Karpas-422 (cell line): ENCODE measurements around the gene GPR176. TPM values are rescaled to one million over a fixed set of nuclear protein-coding genes. Genes with fewer than 3 reads are reported as not detected.
"Not testable (repeated sequence)": the region's sequence is repeated elsewhere in the genome, so short reads cannot be mapped to it uniquely, and the experiment has no call there.

ENCODE experiments used
- DNase-seq: peaks from one replicate; pipeline ENCODE4 v3.0.0-alpha.2; 2015
- H2AFZ ChIP-seq: fragments of 200-600 bp; sonication (generic); 2 replicates; pipeline ENCODE4 v1.6.1; 2014; ENCODE audit warnings: antibody characterized with exemption, low read length, mixed read lengths
- H3K27ac ChIP-seq: fragments of 200-600 bp; sonication (generic); 2 replicates; pipeline ENCODE4 v1.5.1; 2014; ENCODE audit warnings: mild to moderate bottlenecking, low read length, moderate library complexity
- H3K27me3 ChIP-seq: fragments of 200-600 bp; sonication (generic); 2 replicates; pipeline ENCODE4 v1.6.1; 2014; ENCODE audit warnings: low read length, mixed read lengths
- H3K36me3 ChIP-seq: fragments of 200-600 bp; sonication (generic); 2 replicates; pipeline ENCODE4 v1.6.1; 2014; ENCODE audit warnings: low read length, mixed read lengths; ENCODE audit not compliant: insufficient read depth
- H3K4me1 ChIP-seq: fragments of 200-600 bp; sonication (generic); 2 replicates; pipeline ENCODE4 v1.6.1; 2014; ENCODE audit warnings: mild to moderate bottlenecking, low read length, mixed read lengths
- H3K4me2 ChIP-seq: fragments of 200-600 bp; sonication (generic); 2 replicates; pipeline ENCODE4 v1.6.1; 2014; ENCODE audit warnings: low read length, low read depth, mild to moderate bottlenecking; ENCODE audit not compliant: poor library complexity, severe bottlenecking
- H3K4me3 ChIP-seq: fragments of 200-600 bp; sonication (generic); 2 replicates; pipeline ENCODE4 v1.5.1; 2014; ENCODE audit warnings: mild to moderate bottlenecking, antibody characterized with exemption, low read length, mixed read lengths
- H3K79me2 ChIP-seq: fragments of 200-600 bp; sonication (generic); 2 replicates; pipeline ENCODE4 v1.6.1; 2014; ENCODE audit warnings: mild to moderate bottlenecking, low read length, mixed read lengths
- H3K9ac ChIP-seq: fragments of 200-600 bp; sonication (generic); 2 replicates; pipeline ENCODE4 v1.6.0; 2014; ENCODE audit warnings: low read length
- H3K9me2 ChIP-seq: fragments of 200-600 bp; sonication (generic), shearing (Covaris generic); replicated peaks from 2 replicates; pipeline ENCODE4 v1.6.0; 2014; ENCODE audit warnings: mild to moderate bottlenecking, low read length, moderate library complexity; ENCODE audit not compliant: insufficient read depth
- H3K9me3 ChIP-seq: fragments of 300-700, 200-600 bp; sonication (generic); 2 replicates; pipeline ENCODE4 v1.6.1; 2014; ENCODE audit warnings: low read length, mixed read lengths
- H4K20me1 ChIP-seq: fragments of 200-600 bp; sonication (generic); 2 replicates; pipeline ENCODE4 v1.6.1; 2014; ENCODE audit warnings: mild to moderate bottlenecking, antibody characterized with exemption, low read length, low read depth; ENCODE audit not compliant: insufficient read depth
- total RNA-seq: library from RNA; depleted of rRNA; stranded (reverse); fragments of >200 nt; shearing (Covaris generic); gene quantifications from 2 replicates; pipeline ENCODE4 v1.2.3, GENCODE V29; 2014; ENCODE audit warnings: low replicate concordance

Gene GPR176
- total RNA-seq, 1 experiment from 2014 or later, result not detected

GRCh38 chr15:39896101-39896500 is 24.0 kb downstream of the GPR176 start:
- Histone ChIP-seq H3K79me2 (no peaks in the 10 kb centered on the region), H3K9me3 (no peaks in the 10 kb centered on the region)

GRCh38 chr15:39893051-39893450 is 27.0 kb downstream of the GPR176 start:
- H3K79me2 ChIP-seq, H3K4me1 ChIP-seq, H3K9ac ChIP-seq, H3K9me2 ChIP-seq, DNase-seq, H3K27ac ChIP-seq, H3K9me3 ChIP-seq, H3K4me3 ChIP-seq, H2AFZ ChIP-seq, H3K36me3 ChIP-seq, H4K20me1 ChIP-seq, H3K4me2 ChIP-seq, H3K27me3 ChIP-seq: not testable (repeated sequence)

More at GRCh38 chr15:39896101-39896500, 24.0 kb downstream of the GPR176 start:
- no peak overlapping the region for H3K4me3 ChIP-seq
- DNase-seq, result no peak
- H3K27ac ChIP-seq, result no peak overlapping the region
- no peak overlapping the region for H3K4me2 ChIP-seq
- H3K9me2 ChIP-seq, result no peaks in the 10 kb centered on the region
- H3K4me1 ChIP-seq, result no peaks in the 10 kb centered on the region
- H2AFZ ChIP-seq, result no peak overlapping the region
- no peaks in the 10 kb centered on the region for H3K27me3 ChIP-seq
- no peaks in the 10 kb centered on the region for H4K20me1 ChIP-seq
- no peak overlapping the region for H3K9ac ChIP-seq
- no peaks in the 10 kb centered on the region for H3K36me3 ChIP-seq

DNA sequence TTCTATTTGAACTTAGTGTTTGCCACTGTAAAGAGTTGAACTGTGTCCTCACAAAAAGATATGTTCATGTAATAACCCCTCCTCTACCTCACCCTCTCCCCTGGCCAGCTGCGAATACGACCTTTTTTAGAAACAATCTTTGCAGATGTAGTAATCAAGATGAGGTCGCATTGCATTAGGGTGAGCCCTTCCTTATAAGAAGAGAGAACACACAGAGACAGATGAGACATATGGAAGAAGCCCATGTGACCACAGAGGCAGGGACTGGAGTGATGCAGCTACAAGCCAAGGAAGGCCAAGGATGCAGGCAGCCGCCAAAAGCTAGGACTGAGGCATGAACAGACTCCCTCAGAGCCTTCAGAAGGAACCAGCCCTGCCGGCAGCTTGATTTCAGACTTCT is 27.6 kb downstream of the GPR176 start:
- no peaks in the 10 kb centered on the region for H3K27me3 ChIP-seq
- H3K4me2 ChIP-seq, result no peak overlapping the region
- DNase-seq, result no peak
- no peaks in the 10 kb centered on the region for H3K4me1 ChIP-seq
- no peaks in the 10 kb centered on the region for H3K36me3 ChIP-seq
- no peak overlapping the region for H3K27ac ChIP-seq
- H3K4me3 ChIP-seq, result no peak overlapping the region
- no peak overlapping the region for H3K9ac ChIP-seq
- no peak overlapping the region for H2AFZ ChIP-seq
- no peaks in the 10 kb centered on the region for H3K79me2 ChIP-seq
- H3K9me3 ChIP-seq, result no peaks in the 10 kb centered on the region
- H4K20me1 ChIP-seq, result no peaks in the 10 kb centered on the region
- no peaks in the 10 kb centered on the region for H3K9me2 ChIP-seq

DNA sequence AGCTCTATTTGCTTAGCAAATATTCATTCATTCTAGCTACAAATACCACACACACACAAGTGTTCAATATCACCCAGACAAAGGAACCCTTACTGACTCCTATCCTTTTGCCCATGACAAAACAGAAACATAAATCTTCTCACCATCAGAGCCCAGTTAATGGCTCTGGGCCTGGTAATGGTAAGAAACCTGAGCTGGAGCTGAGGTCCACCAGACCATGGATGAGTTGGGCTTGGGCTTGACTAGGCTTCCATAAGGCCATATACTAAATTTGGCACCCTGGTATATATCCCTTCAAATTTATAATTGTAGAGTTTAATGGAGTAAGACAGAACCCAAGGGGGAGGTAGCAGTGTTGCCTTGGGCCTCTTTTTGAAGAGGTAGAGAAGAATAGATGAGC is 29.4 kb downstream of the GPR176 start:
- Histone ChIP-seq H3K9ac (no peak overlapping the region), H3K9me2 (no peaks in the 10 kb centered on the region), H3K36me3 (no peaks in the 10 kb centered on the region), H4K20me1 (no peaks in the 10 kb centered on the region), H3K27ac (no peak overlapping the region), H3K79me2 (no peaks in the 10 kb centered on the region), H3K9me3 (no peaks in the 10 kb centered on the region), H3K4me2 (no peak overlapping the region), H3K4me3 (no peak overlapping the region), H2AFZ (no peak overlapping the region), H3K27me3 (no peaks in the 10 kb centered on the region), H3K4me1 (no peaks in the 10 kb centered on the region)
- no peak for DNase-seq

- Histone ChIP-seq H3K4me1 (no peaks in the 10 kb centered on the region), H3K4me3 (no peak overlapping the region), H3K36me3 (no peaks in the 10 kb centered on the region), H3K79me2 (no peaks in the 10 kb centered on the region), H2AFZ (no peak overlapping the region), H3K9me3 (no peaks in the 10 kb centered on the region), H3K27me3 (no peaks in the 10 kb centered on the region), H3K27ac (no peak overlapping the region), H3K9ac (no peak overlapping the region), H3K9me2 (no peaks in the 10 kb centered on the region), H4K20me1 (no peaks in the 10 kb centered on the region), H3K4me2 (no peak overlapping the region)
- DNase-seq, result no peak
These were observed 30.5 kb downstream of the GPR176 start for GRCh38 chr15:39889601-39890000.

- no peak overlapping the region for H3K4me2 ChIP-seq
- no peaks in the 10 kb centered on the region for H3K36me3 ChIP-seq
- no peak overlapping the region for H2AFZ ChIP-seq
- no peaks in the 10 kb centered on the region for H3K9me3 ChIP-seq
- no peak overlapping the region for H3K4me3 ChIP-seq
- no peak overlapping the region for H3K27ac ChIP-seq
- no peaks in the 10 kb centered on the region for H3K79me2 ChIP-seq
- peak; percentile 35 for DNase-seq
- no peaks in the 10 kb centered on the region for H3K4me1 ChIP-seq
- no peaks in the 10 kb centered on the region for H3K27me3 ChIP-seq
- no peaks in the 10 kb centered on the region for H4K20me1 ChIP-seq
- H3K9ac ChIP-seq, result no peak overlapping the region
- H3K9me2 ChIP-seq, result no peaks in the 10 kb centered on the region
These were observed 31.3 kb downstream of the GPR176 start for GRCh38 chr15:39888809-39889208.

DNA sequence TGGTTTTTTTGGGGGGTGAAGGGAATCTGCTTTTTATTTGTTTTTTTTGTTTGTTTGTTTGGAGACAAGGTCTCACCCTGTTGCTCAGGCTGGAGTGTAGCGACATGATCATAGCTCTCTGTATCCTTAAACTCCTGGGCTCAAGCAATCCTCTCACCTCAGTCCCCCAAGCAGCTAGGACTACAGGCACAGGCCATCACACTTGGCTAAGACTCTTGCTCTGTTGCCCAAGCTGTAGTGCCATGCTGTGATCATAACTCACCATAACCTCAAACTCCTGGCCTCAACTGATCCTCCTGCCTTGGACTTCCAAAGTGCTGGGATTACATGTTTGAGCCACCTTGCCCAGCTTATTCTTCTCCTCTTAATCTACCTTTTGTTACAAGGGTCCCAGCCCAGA is 31.8 kb downstream of the GPR176 start:
- Histone ChIP-seq H3K4me3 (no peak overlapping the region), H3K4me1 (no peaks in the 10 kb centered on the region), H3K36me3 (no peaks in the 10 kb centered on the region), H3K79me2 (no peaks in the 10 kb centered on the region), H4K20me1 (no peaks in the 10 kb centered on the region), H3K27me3 (no peaks in the 10 kb centered on the region), H2AFZ (no peak overlapping the region), H3K9me2 (no peaks in the 10 kb centered on the region), H3K9ac (no peak overlapping the region), H3K4me2 (no peak overlapping the region), H3K27ac (no peak overlapping the region), H3K9me3 (no peaks in the 10 kb centered on the region)
- peak; percentile 32 for DNase-seq

DNA sequence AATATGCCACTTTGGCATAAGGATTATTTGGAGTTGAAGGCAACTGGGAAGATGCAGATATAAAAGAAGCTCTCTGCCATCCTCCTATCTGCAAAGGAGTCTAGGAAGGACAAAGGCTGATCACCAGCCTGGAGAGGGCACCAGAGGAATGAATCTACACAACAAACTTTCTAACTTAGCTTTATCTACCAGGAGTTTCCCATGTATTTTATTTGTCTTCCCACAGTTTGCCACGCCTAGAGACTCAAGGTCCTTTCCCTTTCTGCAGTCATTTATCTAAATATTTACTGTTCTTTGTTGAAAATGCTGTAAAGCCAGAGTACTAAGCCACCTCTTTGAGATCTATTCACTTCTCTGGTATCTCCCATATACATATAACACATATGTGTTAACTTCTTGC is 32.2 kb downstream of the GPR176 start:
- Histone ChIP-seq H3K9me3 (no peaks in the 10 kb centered on the region), H3K4me1 (no peaks in the 10 kb centered on the region), H3K4me2 (no peak overlapping the region), H3K4me3 (no peak overlapping the region), H3K9ac (no peak overlapping the region), H3K27ac (no peak overlapping the region), H2AFZ (no peak overlapping the region), H3K27me3 (no peaks in the 10 kb centered on the region), H3K79me2 (no peaks in the 10 kb centered on the region), H4K20me1 (no peaks in the 10 kb centered on the region), H3K9me2 (no peaks in the 10 kb centered on the region), H3K36me3 (no peaks in the 10 kb centered on the region)
- peak; percentile 41 for DNase-seq

GRCh38 chr15:39887211-39887610 is 32.9 kb downstream of the GPR176 start:
- Histone ChIP-seq H3K79me2 (no peaks in the 10 kb centered on the region), H3K9ac (no peak overlapping the region), H3K36me3 (no peaks in the 10 kb centered on the region), H3K4me3 (no peak overlapping the region), H3K9me3 (no peaks in the 10 kb centered on the region), H3K9me2 (no peaks in the 10 kb centered on the region), H3K27ac (no peak overlapping the region), H4K20me1 (no peaks in the 10 kb centered on the region), H3K27me3 (no peaks in the 10 kb centered on the region), H2AFZ (no peak overlapping the region), H3K4me2 (no peak overlapping the region), H3K4me1 (no peaks in the 10 kb centered on the region)
- no peak for DNase-seq
